ELF-1 (cell line): ENCODE measurements around the gene GATA1.
"Not testable (repeated sequence)": the region's sequence is repeated elsewhere in the genome, so short reads cannot be mapped to it uniquely, and the experiment has no call there.

ENCODE experiments used
- DNase-seq: peaks from one replicate; pipeline ENCODE4 v3.0.0-alpha.2; 2016; ENCODE audit warnings: low read depth, low spot score

The GATA1 gene

DNA sequence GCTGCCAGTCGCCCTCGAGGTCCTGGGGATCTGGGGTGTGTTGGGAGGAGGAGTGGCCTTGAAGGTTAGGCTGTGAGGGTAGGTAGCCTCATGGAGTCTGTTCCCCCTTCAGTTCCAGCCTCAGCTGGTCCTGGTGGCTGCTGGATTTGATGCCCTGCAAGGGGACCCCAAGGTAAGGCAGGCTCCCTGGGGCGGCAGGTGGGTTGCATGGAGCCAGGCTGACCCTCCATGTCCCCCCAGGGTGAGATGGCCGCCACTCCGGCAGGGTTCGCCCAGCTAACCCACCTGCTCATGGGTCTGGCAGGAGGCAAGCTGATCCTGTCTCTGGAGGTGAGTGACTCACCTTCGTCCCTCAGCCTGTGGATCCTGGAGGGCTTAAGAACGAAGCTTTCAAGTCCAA lies 28.3 kb downstream of the GATA1 start:
- no peak for DNase-seq

DNA sequence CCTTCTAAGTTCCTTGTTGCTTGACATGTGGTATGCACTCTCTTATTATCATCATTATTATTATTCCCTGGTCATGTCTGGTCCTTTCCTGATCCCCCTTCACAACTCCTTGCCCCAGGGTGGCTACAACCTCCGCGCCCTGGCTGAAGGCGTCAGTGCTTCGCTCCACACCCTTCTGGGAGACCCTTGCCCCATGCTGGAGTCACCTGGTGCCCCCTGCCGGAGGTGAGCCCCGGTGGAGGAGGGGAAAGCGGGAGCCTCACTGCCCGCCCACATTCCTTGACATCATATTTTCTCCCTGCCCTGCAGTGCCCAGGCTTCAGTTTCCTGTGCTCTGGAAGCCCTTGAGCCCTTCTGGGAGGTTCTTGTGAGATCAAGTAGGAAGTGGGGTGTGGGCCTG lies 28.9 kb downstream of the GATA1 start:
- peak; percentile 60 for DNase-seq

GRCh38 chrX:48816014-48816810 lies 29.8 kb downstream of the GATA1 start:
- no peak for DNase-seq

GRCh38 chrX:48818098-48818497 lies 31.7 kb downstream of the GATA1 start:
- DNase-seq = no peak

DNA sequence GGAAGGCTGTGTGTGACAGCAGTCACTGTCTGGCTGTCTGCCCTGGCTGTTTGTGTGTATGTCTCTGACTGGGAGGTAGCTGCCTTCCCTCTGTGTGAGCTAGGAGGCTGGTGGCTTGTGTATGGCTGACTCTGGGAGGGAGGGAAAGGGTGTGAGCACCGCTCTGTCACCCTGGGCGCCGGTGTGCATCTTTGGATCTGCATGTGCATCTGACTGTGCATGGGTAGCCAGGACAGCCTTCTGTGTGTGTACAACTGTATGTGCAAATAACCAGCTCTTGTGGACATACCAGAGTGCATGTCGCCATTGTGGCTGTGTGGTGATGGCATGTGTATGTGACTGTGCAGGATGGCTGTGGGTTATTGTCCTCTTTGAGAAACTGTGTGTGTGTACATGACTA lies 32.5 kb downstream of the GATA1 start:
- no peak for DNase-seq

GRCh38 chrX:48819394-48819793 lies 33.0 kb downstream of the GATA1 start:
- DNase-seq = not testable (repeated sequence)

- peak; percentile 30 for DNase-seq
Observed at GRCh38 chrX:48823053-48823452, 36.7 kb downstream of the GATA1 start.

GRCh38 chrX:48824066-48824465 lies 37.7 kb downstream of the GATA1 start:
- DNase-seq = no peak

DNA sequence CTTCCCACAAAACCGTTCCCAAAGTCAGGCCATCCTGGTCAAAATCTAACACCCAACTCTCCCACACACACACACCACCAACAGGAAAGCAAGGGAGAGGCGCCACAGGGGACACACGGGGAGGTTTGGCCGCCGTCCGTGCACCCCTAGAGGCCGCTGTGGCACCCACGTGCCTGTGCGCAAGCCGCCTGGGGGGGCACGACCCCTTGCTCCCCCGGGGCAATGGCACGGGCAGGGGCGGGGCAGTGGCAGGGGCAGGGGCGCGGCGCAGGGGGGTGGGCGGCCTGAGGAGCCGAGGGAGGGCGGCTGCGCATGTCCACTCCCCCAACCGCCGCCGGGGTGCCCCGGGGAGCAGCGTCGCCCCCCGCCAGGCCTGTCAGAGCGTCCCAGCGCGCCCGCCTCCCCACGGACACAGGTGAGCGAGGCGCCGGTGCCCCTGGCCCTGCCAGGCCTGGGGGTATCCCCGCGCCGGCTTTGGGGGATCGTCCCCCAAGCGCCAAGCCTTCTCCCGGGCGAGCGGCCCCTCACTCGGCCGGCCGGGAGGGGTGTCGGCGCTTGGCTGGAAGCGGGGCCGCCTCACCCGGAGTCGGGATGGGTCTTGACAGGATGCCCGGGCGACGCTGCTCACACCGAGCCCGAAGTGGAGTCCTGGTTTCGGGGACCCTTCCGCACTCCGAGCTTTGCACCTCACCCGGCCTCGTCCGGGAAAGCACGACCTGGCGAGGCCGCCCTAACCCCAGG lies 39.9 kb downstream of the GATA1 start, which contains the start of gene ERAS:
TSS of gene ERAS (plus strand) at position 379 of the 741 bp plus-strand sequence. CDS start 2,611 bp downstream, outside the sequence.
- no peak for DNase-seq

DNA sequence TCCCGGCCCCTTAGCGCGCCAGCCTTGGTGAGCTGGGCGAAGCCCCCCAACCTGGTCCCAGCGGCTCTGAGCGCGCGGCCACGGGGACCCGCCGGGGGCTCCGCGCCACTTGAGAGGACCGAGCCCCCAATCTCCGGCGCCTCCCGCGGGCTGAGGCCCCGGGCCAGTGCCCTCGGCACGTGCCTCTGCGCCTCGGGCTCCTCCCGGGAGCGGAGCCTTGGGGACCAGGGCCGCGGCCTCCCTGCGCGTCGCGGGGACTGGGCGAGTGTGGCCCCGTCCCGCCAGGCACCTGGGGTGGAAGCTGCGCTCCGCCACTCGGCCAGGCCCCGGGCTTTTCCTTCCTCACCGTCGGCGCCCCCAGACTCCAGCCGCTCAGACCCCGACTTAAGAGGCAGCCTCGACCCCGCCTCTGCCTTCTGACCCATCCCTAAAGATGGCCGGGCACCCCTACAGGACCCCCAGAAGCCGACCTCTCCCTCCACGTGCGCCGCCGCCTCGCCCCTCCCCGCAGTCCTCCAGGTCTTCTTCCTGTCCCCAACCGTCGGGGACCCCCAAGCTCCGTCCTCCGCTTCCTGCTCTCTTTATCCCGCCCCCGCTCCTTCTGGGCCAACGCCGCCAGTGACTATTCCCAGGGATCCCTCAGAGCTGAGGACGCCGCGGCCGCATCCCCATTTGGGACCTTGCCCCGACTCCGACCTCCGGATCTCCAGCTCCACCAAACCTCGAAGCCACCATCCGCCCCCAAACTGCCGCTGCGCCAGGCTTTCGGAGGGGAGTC lies 40.7 kb downstream of the GATA1 start:
- no peak for DNase-seq

- DNase-seq = peak; percentile 45
Observed at GRCh38 chrX:48827654-48827968, 41.2 kb downstream of the GATA1 start.

DNA sequence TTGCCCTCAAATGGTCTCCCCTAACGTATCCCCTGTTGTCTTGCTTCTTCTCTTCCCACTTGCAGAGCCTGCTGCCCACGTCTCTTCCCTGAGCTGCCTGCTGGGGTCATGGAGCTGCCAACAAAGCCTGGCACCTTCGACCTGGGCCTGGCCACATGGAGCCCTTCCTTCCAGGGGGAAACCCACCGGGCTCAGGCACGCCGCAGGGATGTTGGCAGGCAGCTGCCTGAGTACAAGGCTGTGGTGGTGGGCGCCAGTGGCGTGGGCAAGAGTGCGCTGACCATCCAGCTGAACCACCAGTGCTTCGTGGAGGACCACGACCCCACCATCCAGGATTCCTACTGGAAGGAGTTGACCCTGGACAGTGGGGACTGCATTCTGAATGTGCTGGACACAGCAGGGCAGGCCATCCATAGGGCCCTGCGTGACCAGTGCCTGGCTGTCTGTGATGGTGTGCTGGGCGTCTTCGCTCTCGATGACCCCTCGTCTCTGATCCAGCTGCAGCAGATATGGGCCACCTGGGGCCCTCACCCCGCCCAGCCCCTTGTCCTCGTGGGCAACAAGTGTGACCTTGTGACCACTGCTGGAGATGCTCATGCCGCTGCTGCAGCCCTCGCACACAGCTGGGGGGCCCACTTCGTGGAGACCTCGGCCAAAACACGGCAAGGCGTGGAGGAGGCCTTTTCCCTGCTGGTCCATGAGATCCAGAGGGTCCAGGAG lies 42.8 kb downstream of the GATA1 start:
- no peak for DNase-seq

GRCh38 chrX:48831136-48831908 lies 44.9 kb downstream of the GATA1 start:
- peak; percentile 22 for DNase-seq

DNA sequence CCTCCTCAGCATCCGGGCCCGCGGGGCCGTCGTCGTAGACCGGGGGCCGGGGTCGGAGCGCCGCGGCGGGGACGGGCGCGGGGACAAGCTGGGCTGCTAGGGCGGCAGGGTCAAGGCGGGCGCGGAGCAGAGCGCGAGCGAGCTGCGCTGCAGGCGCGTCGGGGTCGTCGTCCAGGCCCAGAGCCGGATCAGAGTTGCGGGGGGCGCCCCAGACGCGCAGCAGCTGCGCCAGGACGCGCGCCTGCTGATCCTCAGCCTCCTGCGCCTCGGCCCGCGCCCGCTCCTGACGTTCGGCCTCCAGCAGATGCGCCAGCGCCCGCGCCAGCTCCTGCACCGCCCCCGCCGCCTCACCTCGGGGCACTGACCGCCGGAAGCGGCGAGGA lies 45.5 kb downstream of the GATA1 start:
- peak; percentile 58 for DNase-seq

DNA sequence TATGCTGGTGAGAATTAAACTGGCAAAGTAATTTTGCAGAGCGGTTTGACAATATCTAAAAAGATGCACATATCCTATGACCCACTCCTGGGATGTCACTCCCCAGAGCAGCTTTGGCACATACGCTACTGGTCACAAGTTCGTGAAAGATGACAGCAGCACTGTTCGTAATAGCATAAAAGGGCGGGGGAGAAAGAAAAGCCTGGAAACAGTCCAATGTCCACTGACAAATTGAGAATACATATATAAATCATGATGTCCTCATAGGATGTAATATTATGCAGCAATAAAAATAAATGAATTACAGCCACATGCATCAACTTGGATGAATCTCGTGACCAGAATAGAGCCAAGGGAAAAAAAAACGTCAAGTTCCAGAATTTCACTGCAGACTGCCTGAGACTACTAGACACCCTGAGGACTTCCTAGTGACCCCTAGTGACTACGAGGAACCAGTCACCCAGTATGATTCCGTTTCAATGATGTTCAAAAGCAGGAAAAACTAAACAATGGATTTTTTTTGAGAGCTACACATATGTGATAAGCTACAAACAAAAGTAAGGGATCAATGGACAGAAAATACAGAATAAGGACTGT lies 47.2 kb downstream of the GATA1 start:
- DNase-seq = no peak

DNA sequence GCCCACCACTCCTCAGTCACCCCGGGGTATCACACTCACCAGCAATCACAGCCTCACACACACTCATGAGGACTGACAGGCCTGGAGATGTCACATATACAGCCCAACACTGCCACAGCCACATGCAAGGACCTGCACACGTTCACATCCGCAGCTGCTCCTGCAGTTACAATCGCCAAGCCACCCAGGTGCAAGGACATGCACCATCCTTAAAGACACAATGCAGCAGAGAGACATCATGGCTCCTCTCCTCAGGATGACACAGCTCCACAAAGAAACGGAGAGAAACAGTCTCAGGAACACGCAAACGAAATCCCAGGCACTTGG lies 48.0 kb downstream of the GATA1 start:
- DNase-seq = no peak

DNA sequence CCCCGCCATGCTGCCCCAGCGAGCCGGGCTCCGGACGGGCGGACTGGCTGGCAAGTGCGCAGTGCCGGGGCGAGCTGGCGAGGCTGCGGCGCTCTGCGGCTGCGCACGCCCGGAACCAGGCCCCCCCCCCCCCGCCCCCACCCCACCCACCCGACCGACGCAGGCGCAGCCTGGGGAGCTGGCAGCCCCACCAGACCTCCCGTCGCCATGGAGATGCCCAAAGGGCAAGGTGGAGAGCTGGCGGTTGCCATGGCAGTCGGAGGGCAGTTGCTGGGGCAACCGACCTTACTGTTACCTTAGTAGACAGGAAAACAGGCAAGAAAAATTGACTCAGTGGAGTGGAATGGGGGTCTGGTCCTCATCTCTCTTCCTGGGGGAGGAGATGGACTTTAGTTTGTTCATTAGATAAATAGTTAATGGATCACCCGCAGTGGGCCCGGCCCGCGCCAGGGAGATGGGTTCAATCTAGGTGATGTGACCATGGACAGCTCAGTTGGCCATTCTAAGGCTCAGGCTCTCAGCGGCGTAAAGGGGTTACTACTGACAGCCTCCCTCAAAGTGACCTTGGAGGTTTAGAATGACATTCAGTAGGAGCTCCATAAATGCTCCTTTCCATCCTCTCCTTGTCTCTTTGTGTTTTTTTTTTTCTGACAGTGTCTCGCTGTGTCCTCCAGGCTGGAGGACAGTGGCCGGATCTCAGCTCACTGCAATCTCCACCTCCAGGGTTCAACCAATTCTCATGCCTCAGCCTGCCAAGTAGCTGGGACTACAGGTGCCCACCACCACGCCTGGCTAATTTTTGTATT lies 49.3 kb downstream of the GATA1 start, which contains the start of gene PCSK1N:
TSS of gene PCSK1N (minus strand) at position 87 of the 806 bp plus-strand sequence. CDS start at position 9, 78 bp downstream.
- DNase-seq = peak; percentile 50

DNA sequence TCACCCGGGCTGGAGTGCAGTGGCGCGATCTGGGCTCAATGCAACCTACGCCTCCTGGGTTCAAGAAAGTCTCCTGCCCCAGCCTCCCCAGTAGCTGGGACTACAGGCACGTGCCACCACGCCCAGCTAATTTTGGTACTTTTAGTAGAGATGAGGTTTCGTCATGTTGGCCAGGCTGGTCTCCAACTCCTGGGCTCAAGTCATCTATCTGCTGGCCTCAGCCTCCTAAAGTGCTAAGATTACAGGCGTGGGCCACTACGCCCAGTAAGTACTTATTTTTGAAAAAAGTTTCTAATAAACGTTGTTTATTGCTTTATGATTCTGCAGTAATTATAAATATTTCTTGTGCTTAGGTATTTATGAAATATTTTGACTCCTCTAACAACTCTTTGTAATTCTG lies 53.3 kb downstream of the GATA1 start:
- no peak for DNase-seq
